Amniotic stem cell (primary cell): Measurements from ENCODE around the gene KLRC1.
"Not testable (repeated sequence)": the region's sequence is repeated elsewhere in the genome, so short reads cannot be mapped to it uniquely, and the experiment has no call there.

ENCODE experiments used
- DNase-seq: peaks from one replicate; lab custom pipeline; 2025; lab: John Stamatoyannopoulos, UW

Gene KLRC1

GRCh38 chr12:10453156-10453555, at the start of gene KLRC1:
Gene KLRC1 (minus strand): TSS chr12:10453377. CDS start chr12:10451156, 2,221 bp downstream.
- DNase-seq, result no peak

- no peak for DNase-seq
Observed at GRCh38 chr12:10501030-10501429, 47.9 kb upstream of the KLRC1 start.

GRCh38 chr12:10498042-10498441, 44.9 kb upstream of the KLRC1 start:
- no peak for DNase-seq

GRCh38 chr12:10497602-10498001, 44.4 kb upstream of the KLRC1 start:
- no peak for DNase-seq

- DNase-seq, result no peak
Observed at GRCh38 chr12:10491766-10492165, 38.6 kb upstream of the KLRC1 start.

GRCh38 chr12:10487328-10487727, 34.2 kb upstream of the KLRC1 start:
- not testable (repeated sequence) for DNase-seq

GRCh38 chr12:10481901-10482300, 28.7 kb upstream of the KLRC1 start:
- DNase-seq, result not testable (repeated sequence)

- not testable (repeated sequence) for DNase-seq
Observed at GRCh38 chr12:10472808-10473207, 19.6 kb upstream of the KLRC1 start.

- no peak for DNase-seq
Observed at GRCh38 chr12:10469701-10470100, 16.5 kb upstream of the KLRC1 start.

GRCh38 chr12:10466311-10466710, 13.1 kb upstream of the KLRC1 start:
- no peak for DNase-seq

GRCh38 chr12:10457760-10458159, 4.6 kb upstream of the KLRC1 start:
- no peak for DNase-seq

GRCh38 chr12:10456856-10457255, 3.7 kb upstream of the KLRC1 start:
- no peak for DNase-seq

- no peak for DNase-seq
Observed at GRCh38 chr12:10455766-10456165, 2.6 kb upstream of the KLRC1 start.

- DNase-seq, result no peak
Observed at GRCh38 chr12:10454531-10454930, 1.4 kb upstream of the KLRC1 start.

GRCh38 chr12:10448236-10448635, 4.9 kb downstream of the KLRC1 start:
- no peak for DNase-seq

- not testable (repeated sequence) for DNase-seq
Observed at GRCh38 chr12:10446052-10446451, 7.1 kb downstream of the KLRC1 start.

- DNase-seq, result not testable (repeated sequence)
Observed at GRCh38 chr12:10441144-10441543, 12.0 kb downstream of the KLRC1 start.

GRCh38 chr12:10439608-10440274, 13.4 kb downstream of the KLRC1 start:
- not testable (repeated sequence) for DNase-seq

- DNase-seq, result not testable (repeated sequence)
Observed at GRCh38 chr12:10437601-10438000, 15.6 kb downstream of the KLRC1 start.

GRCh38 chr12:10435816-10436215, 17.4 kb downstream of the KLRC1 start, which contains the start of gene KLRC2:
Gene KLRC2 (minus strand): TSS chr12:10436010. CDS start chr12:10435986, 24 bp downstream.
- DNase-seq, result not testable (repeated sequence)

GRCh38 chr12:10430623-10431022, 22.6 kb downstream of the KLRC1 start:
- DNase-seq, result not testable (repeated sequence)

GRCh38 chr12:10425938-10426337, 27.2 kb downstream of the KLRC1 start:
- not testable (repeated sequence) for DNase-seq

- DNase-seq, result not testable (repeated sequence)
Observed at GRCh38 chr12:10424260-10424899, 28.8 kb downstream of the KLRC1 start.
